Liver (tissue), 3 donors: Measurements from ENCODE around the gene KCNK7.

Source experiments
- FOXA1 ChIP-seq: IDR thresholded peaks from 2 replicates; pipeline ENCODE4 v1.6.1; 2016; ENCODE audit warnings: antibody characterized with exemption
- RAD21 ChIP-seq, 2 donors: IDR thresholded peaks; 2 replicates each; pipeline ENCODE4 v1.6.1; 2016; ENCODE audit warnings: antibody characterized with exemption in 2 of 2, mild to moderate bottlenecking in 2 of 2
- REST ChIP-seq: IDR thresholded peaks from 2 replicates; pipeline ENCODE4 v1.6.1; 2016; ENCODE audit warnings: antibody characterized with exemption, mild to moderate bottlenecking
- TF ChIP-seq, protein P1 (sequence below): fragments of 150-350 bp; IDR thresholded peaks from 2 replicates; pipeline ENCODE4 v1.5.1; 2017; ENCODE audit warnings: improper control_type of control experiment, low read depth, low read length; ENCODE audit not compliant: missing input control
- donor health status: healthy.
- donor health status: healthy.

GRCh38 chr11:65558930-65559509 is 36.6 kb downstream of the KCNK7 start:
- no peak for TF ChIP-seq REST
- TF ChIP-seq, protein P1, sequence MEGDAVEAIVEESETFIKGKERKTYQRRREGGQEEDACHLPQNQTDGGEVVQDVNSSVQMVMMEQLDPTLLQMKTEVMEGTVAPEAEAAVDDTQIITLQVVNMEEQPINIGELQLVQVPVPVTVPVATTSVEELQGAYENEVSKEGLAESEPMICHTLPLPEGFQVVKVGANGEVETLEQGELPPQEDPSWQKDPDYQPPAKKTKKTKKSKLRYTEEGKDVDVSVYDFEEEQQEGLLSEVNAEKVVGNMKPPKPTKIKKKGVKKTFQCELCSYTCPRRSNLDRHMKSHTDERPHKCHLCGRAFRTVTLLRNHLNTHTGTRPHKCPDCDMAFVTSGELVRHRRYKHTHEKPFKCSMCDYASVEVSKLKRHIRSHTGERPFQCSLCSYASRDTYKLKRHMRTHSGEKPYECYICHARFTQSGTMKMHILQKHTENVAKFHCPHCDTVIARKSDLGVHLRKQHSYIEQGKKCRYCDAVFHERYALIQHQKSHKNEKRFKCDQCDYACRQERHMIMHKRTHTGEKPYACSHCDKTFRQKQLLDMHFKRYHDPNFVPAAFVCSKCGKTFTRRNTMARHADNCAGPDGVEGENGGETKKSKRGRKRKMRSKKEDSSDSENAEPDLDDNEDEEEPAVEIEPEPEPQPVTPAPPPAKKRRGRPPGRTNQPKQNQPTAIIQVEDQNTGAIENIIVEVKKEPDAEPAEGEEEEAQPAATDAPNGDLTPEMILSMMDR = no peak
- TF ChIP-seq RAD21 (IDR thresholded peaks at IDR 0.05) = no peak
- TF ChIP-seq FOXA1 = no peak
